IMR-90 (cell line): Measurements from ENCODE around the gene UBR1. TPM values are rescaled to one million over a fixed set of nuclear protein-coding genes. Genes with fewer than 3 reads are reported as not detected.

Source experiments
- ATAC-seq: fragments of 200-7000 bp; cut with Tn5 transposase; 2 replicates; pipeline ENCODE4 v1.9.1; 2020; ENCODE audit warnings: low read depth, mild to moderate bottlenecking, moderate library complexity
- BruUV-seq: library from RNA; stranded (reverse); fragments of 400-500 nt; replicated peaks from 2 replicates; lab custom pipeline; 2021; lab: Mats Ljungman, UMichigan
- CTCF ChIA-PET: fragments of 300-600 bp; formaldehyde crosslinking; extraction: SDS; loops from one replicate; lab custom pipeline; 2021; ENCODE audit warnings: antibody characterized with exemption; lab: Yijun Ruan, JAX
- POLR2A ChIA-PET: fragments of 300-600 bp; sonication (Branson Sonifier 250); formaldehyde crosslinking; loops from one replicate; lab custom pipeline; 2022; ENCODE audit warnings: antibody characterized with exemption; ENCODE audit not compliant: unreplicated experiment; lab: Charles Lee
- DNase-seq: peaks from one replicate; pipeline ENCODE4 v3.0.0; 2013
- H2AFZ ChIP-seq: replicated peaks from 2 replicates; pipeline ENCODE3; 2013; ENCODE audit warnings: low read length, mild to moderate bottlenecking; ENCODE audit not compliant: poor library complexity
- H2AK5ac ChIP-seq: 2 replicates; pipeline ENCODE4 v1.6.1; 2013; ENCODE audit warnings: low read depth, low read length, inconsistent platforms
- H2AK9ac ChIP-seq: replicated peaks from 2 replicates; pipeline ENCODE3; 2013; ENCODE audit warnings: mild to moderate bottlenecking, low read depth, low read length, moderate library complexity; ENCODE audit not compliant: poor library complexity
- H2BK120ac ChIP-seq: 2 replicates; pipeline ENCODE4 v1.6.1; 2013; ENCODE audit warnings: low read depth, low read length, inconsistent platforms
- H2BK15ac ChIP-seq: 3 replicates; pipeline ENCODE4 v1.6.1; 2013; ENCODE audit warnings: low read depth, low read length, inconsistent platforms
- H2BK20ac ChIP-seq: 2 replicates; pipeline ENCODE4 v1.6.1; 2013; ENCODE audit warnings: low read depth, mild to moderate bottlenecking, inconsistent platforms, low read length, moderate library complexity
- H2BK5ac ChIP-seq: 2 replicates; pipeline ENCODE4 v1.6.1; 2013; ENCODE audit warnings: mild to moderate bottlenecking, low read depth, low read length, inconsistent platforms; ENCODE audit not compliant: poor library complexity, severe bottlenecking
- H3K14ac ChIP-seq: replicated peaks from 2 replicates; pipeline ENCODE4 v1.6.1; 2013; ENCODE audit warnings: low read depth, low read length, inconsistent platforms
- H3K18ac ChIP-seq: 2 replicates; pipeline ENCODE4 v1.6.1; 2013; ENCODE audit warnings: low read depth, low read length, control low read depth
- H3K23ac ChIP-seq: 2 replicates; pipeline ENCODE4 v1.6.1; 2013; ENCODE audit warnings: low read depth, low read length, inconsistent platforms
- H3K27ac ChIP-seq: 2 replicates; pipeline ENCODE4 v1.5.1; 2013; ENCODE audit warnings: mild to moderate bottlenecking, control low read depth, low read length; ENCODE audit not compliant: insufficient read depth
- H3K27me3 ChIP-seq: 2 replicates; pipeline ENCODE4 v1.6.1; 2013; ENCODE audit warnings: low read length; ENCODE audit not compliant: control insufficient read depth, insufficient read depth
- H3K36me3 ChIP-seq: 2 replicates; pipeline ENCODE4 v1.6.1; 2013; ENCODE audit warnings: low read length, mixed read lengths; ENCODE audit not compliant: control insufficient read depth, insufficient read depth
- H3K4ac ChIP-seq: 2 replicates; pipeline ENCODE4 v1.6.1; 2013; ENCODE audit warnings: low read depth, low read length, inconsistent platforms
- H3K4me1 ChIP-seq: 2 replicates; pipeline ENCODE4 v1.6.1; 2013; ENCODE audit warnings: low read length, mixed read lengths; ENCODE audit not compliant: control insufficient read depth, insufficient read depth
- H3K4me2 ChIP-seq: 2 replicates; pipeline ENCODE4 v1.6.1; 2013; ENCODE audit warnings: low read depth, mild to moderate bottlenecking, control low read depth, low read length, moderate library complexity
- H3K4me3 ChIP-seq: 2 replicates; pipeline ENCODE4 v1.5.1; 2013; ENCODE audit warnings: low read depth, mild to moderate bottlenecking, control low read depth, low read length, moderate library complexity; ENCODE audit not compliant: insufficient read depth
- H3K56ac ChIP-seq: 2 replicates; pipeline ENCODE4 v1.6.1; 2013; ENCODE audit warnings: low read length, inconsistent platforms; ENCODE audit not compliant: insufficient read depth; ENCODE audit errors: extremely low read depth
- H3K79me1 ChIP-seq, 2 experiments: 2 replicates each; pipeline ENCODE4 v1.6.1; 2013; ENCODE audit warnings: low read length in 2 of 2, inconsistent platforms in 1 of 2, low read depth in 1 of 2
- H3K9ac ChIP-seq: 2 replicates; pipeline ENCODE4 v1.6.1; 2013; ENCODE audit warnings: low read depth, low read length, control low read depth
- H3K9me1 ChIP-seq: 2 replicates; pipeline ENCODE4 v1.6.1; 2013; ENCODE audit warnings: low read length, inconsistent platforms; ENCODE audit not compliant: insufficient read depth
- H3K9me3 ChIP-seq: 2 replicates; pipeline ENCODE4 v1.6.1; 2013; ENCODE audit warnings: low read length; ENCODE audit not compliant: control insufficient read depth, insufficient read depth
- H4K20me1 ChIP-seq: 2 replicates; pipeline ENCODE4 v1.6.1; 2013; ENCODE audit warnings: low read length, inconsistent platforms; ENCODE audit not compliant: insufficient read depth
- H4K5ac ChIP-seq: 2 replicates; pipeline ENCODE4 v1.6.1; 2013; ENCODE audit warnings: mild to moderate bottlenecking, low read depth, low read length, control low read depth
- H4K8ac ChIP-seq, 2 experiments: 2 replicates each; pipeline ENCODE4 v1.6.1; 2013; ENCODE audit warnings: low read depth in 2 of 2, low read length in 2 of 2, control low read depth in 1 of 2, inconsistent platforms in 1 of 2
- H4K91ac ChIP-seq: 2 replicates; pipeline ENCODE4 v1.6.1; 2013; ENCODE audit warnings: low read depth, low read length, inconsistent platforms; ENCODE audit not compliant: insufficient read depth
- CHD1 ChIP-seq: IDR thresholded peaks from 2 replicates; pipeline ENCODE4 v1.6.1; 2012; ENCODE audit warnings: low read depth, low read length, improper control_type of control experiment
- CTCF ChIP-seq: conservative IDR thresholded peaks from 2 replicates; pipeline ENCODE4 v1.5.1; 2012; ENCODE audit warnings: mild to moderate bottlenecking, low read depth, low read length, improper control_type of control experiment
- MAZ ChIP-seq: IDR thresholded peaks from 2 replicates; pipeline ENCODE4 v1.6.1; 2012; ENCODE audit warnings: low read depth, mild to moderate bottlenecking, low read length, improper control_type of control experiment, moderate library complexity, borderline replicate concordance
- MXI1 ChIP-seq: IDR thresholded peaks from 2 replicates; pipeline ENCODE4 v1.6.1; 2012; ENCODE audit warnings: low read depth, mild to moderate bottlenecking, low read length, moderate library complexity, borderline replicate concordance
- NFE2L2 ChIP-seq: fragments of 150-350 bp; IDR thresholded peaks from 2 replicates; pipeline ENCODE4 v1.6.1; 2016; ENCODE audit warnings: low read depth, mild to moderate bottlenecking, low read length
- POLR2A ChIP-seq: IDR thresholded peaks from 2 replicates; pipeline ENCODE4 v1.6.1; 2012; ENCODE audit warnings: mild to moderate bottlenecking, low read depth, low read length
- RFX5 ChIP-seq: IDR thresholded peaks from 2 replicates; pipeline ENCODE4 v1.8.0; 2012; ENCODE audit warnings: low read depth, mild to moderate bottlenecking, low read length, moderate library complexity
- SMC3 ChIP-seq: fragments of 150-350 bp; IDR thresholded peaks from 2 replicates; pipeline ENCODE4 v1.6.1; 2016; ENCODE audit warnings: low read depth, mild to moderate bottlenecking, antibody characterized with exemption, low read length, moderate library complexity
- dilution Hi-C: fragments of 300-500 bp; cut with HindIII; formaldehyde crosslinking; loops from one replicate; pipeline ENCODE4 v1.14.3; 2018; ENCODE audit warnings: low sequenced_read_pairs; ENCODE audit not compliant: unreplicated experiment
- in situ Hi-C: fragments of 300-500 bp; cut with MboI; formaldehyde crosslinking; loops from 3 replicates; pipeline ENCODE4 v1.14.3; 2019; ENCODE audit warnings: low sequenced_read_pairs, inconsistent platforms, mixed read lengths
- intact Hi-C: fragments of 100-400 bp; cut with micrococcal nuclease; formaldehyde crosslinking; loops from 2 replicates; pipeline ENCODE4 v1.10.0; 2022
- polyA plus RNA-seq, 3 experiments: library from polyadenylated mRNA; depleted of rRNA; stranded (reverse); fragments of >200 nt; gene quantifications; 2 replicates each; pipeline ENCODE4 v1.2.3, GENCODE V29; 2012; ENCODE audit warnings: low replicate concordance in 1 of 3
- total RNA-seq: library from RNA; depleted of rRNA; stranded (reverse); fragments of >200 nt; gene quantifications from 2 replicates; pipeline ENCODE4 v1.2.3, GENCODE V29; 2012

UBR1 gene
- total and polyA plus RNA-seq, 2 of the 4 experiments (the other 2 are of a cell fraction): 6.5 to 30.1 TPM

GRCh38 chr15:43056696-43057095 is 49.1 kb downstream of the UBR1 start:
- in situ Hi-C loops (no loop called here), intact Hi-C loops (loop anchor here (5.0 kb wide), 1 partner anchor 34 kb away; no protein-coding TSS in a partner anchor), dilution Hi-C loops (no loop called here)
- POLR2A ChIA-PET: no interaction called here
- Histone ChIP-seq H4K8ac (no peak overlapping the region), H3K27ac (no peak overlapping the region), H3K56ac (no peak overlapping the region; the same call in 1 of the 2 replicates), H2AK9ac (no peak overlapping the region), H2BK5ac (no peak overlapping the region), H2AK5ac (no peak overlapping the region), H4K20me1 (no peaks in the 10 kb centered on the region), H3K14ac (no peak overlapping the region), H3K27me3 (no peaks in the 10 kb centered on the region), H2BK120ac (no peak overlapping the region), H3K18ac (no peak overlapping the region), H2AFZ (no peak overlapping the region), H3K4me1 (no peaks in the 10 kb centered on the region), H3K4ac (no peak overlapping the region), H3K9me1 (no peaks in the 10 kb centered on the region), H3K23ac (no peak overlapping the region), H4K91ac (no peak overlapping the region), H3K79me1 (peaks cover 0 to 5% of the 10 kb centered on the region in 2 experiments; a peak in 2 of 4 replicates), H3K4me2 (no peak overlapping the region), H2BK15ac (no peak overlapping the region), H2BK20ac (no peak overlapping the region), H3K9me3 (no peaks in the 10 kb centered on the region), H3K9ac (no peak overlapping the region), H3K4me3 (no peak overlapping the region), H3K36me3 (peaks cover 32% of the 10 kb centered on the region), H4K5ac (no peak overlapping the region)
- DNase-seq (no peak), ATAC-seq (no peak)
- BruUV-seq: no TSS peak
- CTCF ChIA-PET: no interaction called here
- no peak for TF ChIP-seq MXI1
- TF ChIP-seq NFE2L2: no peak
- no peak for TF ChIP-seq MAZ
- TF ChIP-seq RFX5: no peak
- TF ChIP-seq CHD1: no peak
- TF ChIP-seq POLR2A: no peak
- no peak for TF ChIP-seq SMC3
- TF ChIP-seq CTCF: no peak
